ENCODE measurements around the gene SLC17A7. TPM values are rescaled to one million over a fixed set of nuclear protein-coding genes. Genes with fewer than 3 reads are reported as not detected.
"Not testable (repeated sequence)": the region's sequence is repeated elsewhere in the genome, so short reads cannot be mapped to it uniquely, and the experiment has no call there.

Gene SLC17A7
- total RNA-seq, 1 donor from 2014 or later: 0.55 TPM

- peaks cover 63% of the 10 kb centered on the region for H3K4me1 Mint-ChIP-seq
- ChIA-PET CTCF (interaction anchor here (1.2 to 1.4 kb wide), 3 partner anchors 14 to 249 kb away, joined by 3 to 9 read pairs (median 5); no protein-coding TSS in a partner anchor), POLR2A (interaction anchor here (1.0 to 11.0 kb wide), 5 partner anchors 11 to 83 kb away, joined by 3 to 193 read pairs (median 5); partner anchors contain the start of genes ALDH16A1, PIH1D1 and RPL13A)
- ATAC-seq (ENCODE audit: low read depth) (no peak), DNase-seq (no peak)
- no peaks in the 10 kb centered on the region for H3K9me3 Mint-ChIP-seq
- no peaks in the 10 kb centered on the region for H3K27me3 Mint-ChIP-seq
- no peak for TF ChIP-seq CTCF (IDR thresholded peaks at IDR 0.05)
- H3K27ac Mint-ChIP-seq: peak overlapping the region; percentile 91
- peaks cover 4% of the 10 kb centered on the region for H3K36me3 Mint-ChIP-seq (ENCODE audit: low read depth)
- peak overlapping the region; percentile 92 for H3K4me3 Mint-ChIP-seq
- intact Hi-C loops (cut with micrococcal nuclease): loop anchor here (1.0 kb wide), 5 partner anchors 13 to 204 kb away; partner anchors contain the start of genes RPL13A and RPS11
These were observed 33.2 kb upstream of the SLC17A7 start for GRCh38 chr19:49474542-49474924.

GRCh38 chr19:49473868-49474541 lies 32.7 kb upstream of the SLC17A7 start, which contains the start of gene FLT3LG:
FLT3LG (plus strand) TSS chr19:49474215; CDS start chr19:49474640, 425 bp downstream.
- TF ChIP-seq CTCF (IDR thresholded peaks at IDR 0.05): peak; percentile 52
- Mint-ChIP-seq H3K9me3 (no peaks in the 10 kb centered on the region), H3K4me1 (peaks cover 67% of the 10 kb centered on the region)

GRCh38 chr19:49473501-49473867 lies 32.2 kb upstream of the SLC17A7 start:
- intact Hi-C loops (cut with micrococcal nuclease); ATAC-seq (ENCODE audit: low read depth); H3K36me3 Mint-ChIP-seq (ENCODE audit: low read depth); DNase-seq; H3K27me3 Mint-ChIP-seq; H3K9me3 Mint-ChIP-seq: not testable (repeated sequence)
- Mint-ChIP-seq H3K4me1 (peaks cover 69% of the 10 kb centered on the region), H3K4me3 (peak overlapping the region; percentile 92), H3K27ac (peak overlapping the region; percentile 91)
- POLR2A ChIA-PET: interaction anchor here (0.5 to 11.0 kb wide), 11 partner anchors 14 to 386 kb away, joined by 3 to 193 read pairs (median 5); partner anchors contain the start of genes ALDH16A1, PIH1D1, RPL13A and RPS11
- CTCF ChIA-PET: interaction anchor here (0.7 to 1.9 kb wide), 16 partner anchors 15 to 248 kb away, joined by 3 to 20 read pairs (median 4); partner anchors contain the start of gene ALDH16A1

More at GRCh38 chr19:49473868-49474541, 32.7 kb upstream of the SLC17A7 start, which contains the start of gene FLT3LG:
- CTCF ChIA-PET: interaction anchor here (0.7 to 1.9 kb wide), 16 partner anchors 14 to 248 kb away, joined by 3 to 20 read pairs (median 4); partner anchors contain the start of gene ALDH16A1
- peak within 1 kb of the TSS; percentile 91 for H3K27ac Mint-ChIP-seq
- ATAC-seq (ENCODE audit: low read depth) (peak; percentile 45), DNase-seq (peak; percentile 92)
- peak within 1 kb of the TSS; percentile 92 for H3K4me3 Mint-ChIP-seq
- H3K27me3 Mint-ChIP-seq: no peaks in the 10 kb centered on the region
- intact Hi-C loops (cut with micrococcal nuclease): loop anchor here (1.0 kb wide), 5 partner anchors 13 to 204 kb away; partner anchors contain the start of genes RPL13A and RPS11
- H3K36me3 Mint-ChIP-seq (ENCODE audit: low read depth): peaks cover 6% of the 10 kb centered on the region
- POLR2A ChIA-PET: interaction anchor here (0.5 to 11.0 kb wide), 9 partner anchors 14 to 174 kb away, joined by 3 to 193 read pairs (median 5); partner anchors contain the start of genes ALDH16A1, PIH1D1, RPL13A and RPS11

- peaks cover 11% of the 10 kb centered on the region for H3K36me3 Mint-ChIP-seq (ENCODE audit: low read depth)
- no peak for DNase-seq
- H3K27ac Mint-ChIP-seq: peak overlapping the region; percentile 91
- no peak for TF ChIP-seq CTCF (IDR thresholded peaks at IDR 0.05)
- ChIA-PET CTCF (interaction anchor here (0.6 to 1.9 kb wide), 9 partner anchors 20 to 246 kb away, joined by 3 to 20 read pairs (median 4); partner anchors contain the start of gene ALDH16A1), POLR2A (interaction anchor here (0.5 to 11.0 kb wide), 11 partner anchors 11 to 386 kb away, joined by 3 to 193 read pairs (median 6); partner anchors contain the start of genes ALDH16A1, PIH1D1 and RPL13A)
- no peak overlapping the region for H3K4me3 Mint-ChIP-seq
- intact Hi-C loops (cut with micrococcal nuclease): no loop called here
- no peaks in the 10 kb centered on the region for H3K27me3 Mint-ChIP-seq
- H3K9me3 Mint-ChIP-seq: no peaks in the 10 kb centered on the region
- ATAC-seq (ENCODE audit: low read depth): no peak
- peaks cover 72% of the 10 kb centered on the region for H3K4me1 Mint-ChIP-seq
These were observed 31.6 kb upstream of the SLC17A7 start for GRCh38 chr19:49472936-49473335.

- TF ChIP-seq CTCF (IDR thresholded peaks at IDR 0.05): no peak
- peaks cover 63% of the 10 kb centered on the region for H3K4me1 Mint-ChIP-seq
- peak overlapping the region; percentile 41 for H3K4me3 Mint-ChIP-seq
- ATAC-seq (ENCODE audit: low read depth) (peak; percentile 0), DNase-seq (no peak)
- intact Hi-C loops (cut with micrococcal nuclease): loop anchor here (1.0 to 2.0 kb wide), 5 partner anchors 27 to 244 kb away; partner anchors contain the start of gene CD37
- H3K36me3 Mint-ChIP-seq (ENCODE audit: low read depth): peaks cover 16% of the 10 kb centered on the region
- H3K9me3 Mint-ChIP-seq: no peaks in the 10 kb centered on the region
- peak overlapping the region; percentile 91 for H3K27ac Mint-ChIP-seq
- ChIA-PET POLR2A (interaction anchor here (0.5 to 11.0 kb wide), 25 partner anchors 9 to 757 kb away, joined by 3 to 193 read pairs (median 4); partner anchors contain the start of genes AKT1S1, ALDH16A1, CD37 and NUP62), CTCF (interaction anchor here (0.7 to 2.5 kb wide), 14 partner anchors 14 to 263 kb away, joined by 3 to 22 read pairs (median 4); partner anchors contain the start of genes ALDH16A1, PIH1D1 and SLC17A7)
- no peaks in the 10 kb centered on the region for H3K27me3 Mint-ChIP-seq
These were observed 29.3 kb upstream of the SLC17A7 start for GRCh38 chr19:49470615-49470978.
